Neural crest cell (in vitro differentiated cells): ENCODE results near the gene APBA1. TPM values are rescaled to one million over a fixed set of nuclear protein-coding genes. Genes with fewer than 3 reads are reported as not detected.
"Not testable (repeated sequence)": the region's sequence is repeated elsewhere in the genome, so short reads cannot be mapped to it uniquely, and the experiment has no call there.

Experiments used
- DNase-seq: peaks from one replicate; pipeline ENCODE4 v3.0.0; 2021; ENCODE audit warnings: low read depth, mixed read lengths, low spot score
- H3K27ac Mint-ChIP-seq: one replicate; pipeline ENCODE4 v1.8.0; 2021; ENCODE audit warnings: mild to moderate bottlenecking, mixed read lengths; ENCODE audit not compliant: unreplicated experiment
- H3K27me3 Mint-ChIP-seq: 2 replicates; pipeline ENCODE4 v1.8.0; 2021; ENCODE audit warnings: low read depth, mild to moderate bottlenecking, mixed read lengths
- H3K36me3 Mint-ChIP-seq: 2 replicates; pipeline ENCODE4 v1.8.0; 2021; ENCODE audit warnings: low read depth, mild to moderate bottlenecking, mixed read lengths
- H3K4me1 Mint-ChIP-seq: 2 replicates; pipeline ENCODE4 v1.8.0; 2021; ENCODE audit warnings: mixed read lengths
- H3K4me3 Mint-ChIP-seq: one replicate; pipeline ENCODE4 v1.8.0; 2021; ENCODE audit warnings: mild to moderate bottlenecking, mixed read lengths
- H3K9me3 Mint-ChIP-seq: 2 replicates; pipeline ENCODE4 v1.8.0; 2021; ENCODE audit warnings: mixed read lengths
- total RNA-seq: library from RNA; stranded (reverse); gene quantifications from 2 replicates; pipeline ENCODE4 v1.2.1, GENCODE V29; 2021
- TF ChIP-seq, protein P1 (sequence below): fragments of 200-600 bp; sonication (generic); conservative IDR thresholded peaks from 2 replicates; pipeline ENCODE4 v1.5.0; 2021; ENCODE audit warnings: antibody characterized with exemption, mild to moderate bottlenecking

The APBA1 gene
- total RNA-seq, 1 donor from 2014 or later = 3.7 TPM

- Mint-ChIP-seq H3K27ac (no peak overlapping the region), H3K36me3 (peaks cover 3% of the 10 kb centered on the region), H3K27me3 (no peaks in the 10 kb centered on the region), H3K4me3 (no peak overlapping the region), H3K9me3 (no peaks in the 10 kb centered on the region), H3K4me1 (peaks cover 26% of the 10 kb centered on the region)
- DNase-seq = no peak
- TF ChIP-seq, protein P1, sequence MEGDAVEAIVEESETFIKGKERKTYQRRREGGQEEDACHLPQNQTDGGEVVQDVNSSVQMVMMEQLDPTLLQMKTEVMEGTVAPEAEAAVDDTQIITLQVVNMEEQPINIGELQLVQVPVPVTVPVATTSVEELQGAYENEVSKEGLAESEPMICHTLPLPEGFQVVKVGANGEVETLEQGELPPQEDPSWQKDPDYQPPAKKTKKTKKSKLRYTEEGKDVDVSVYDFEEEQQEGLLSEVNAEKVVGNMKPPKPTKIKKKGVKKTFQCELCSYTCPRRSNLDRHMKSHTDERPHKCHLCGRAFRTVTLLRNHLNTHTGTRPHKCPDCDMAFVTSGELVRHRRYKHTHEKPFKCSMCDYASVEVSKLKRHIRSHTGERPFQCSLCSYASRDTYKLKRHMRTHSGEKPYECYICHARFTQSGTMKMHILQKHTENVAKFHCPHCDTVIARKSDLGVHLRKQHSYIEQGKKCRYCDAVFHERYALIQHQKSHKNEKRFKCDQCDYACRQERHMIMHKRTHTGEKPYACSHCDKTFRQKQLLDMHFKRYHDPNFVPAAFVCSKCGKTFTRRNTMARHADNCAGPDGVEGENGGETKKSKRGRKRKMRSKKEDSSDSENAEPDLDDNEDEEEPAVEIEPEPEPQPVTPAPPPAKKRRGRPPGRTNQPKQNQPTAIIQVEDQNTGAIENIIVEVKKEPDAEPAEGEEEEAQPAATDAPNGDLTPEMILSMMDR = no peak
Observed at GRCh38 chr9:69444791-69445190, 227.4 kb downstream of the APBA1 start.

- Mint-ChIP-seq H3K27me3 (no peaks in the 10 kb centered on the region), H3K9me3 (no peaks in the 10 kb centered on the region), H3K36me3 (peaks cover 7% of the 10 kb centered on the region), H3K4me3 (no peak overlapping the region), H3K4me1 (peaks cover 26% of the 10 kb centered on the region), H3K27ac (no peak overlapping the region)
- no peak for DNase-seq
- TF ChIP-seq, protein P1 = no peak
Observed at GRCh38 chr9:69444021-69444420, 228.2 kb downstream of the APBA1 start.

DNA sequence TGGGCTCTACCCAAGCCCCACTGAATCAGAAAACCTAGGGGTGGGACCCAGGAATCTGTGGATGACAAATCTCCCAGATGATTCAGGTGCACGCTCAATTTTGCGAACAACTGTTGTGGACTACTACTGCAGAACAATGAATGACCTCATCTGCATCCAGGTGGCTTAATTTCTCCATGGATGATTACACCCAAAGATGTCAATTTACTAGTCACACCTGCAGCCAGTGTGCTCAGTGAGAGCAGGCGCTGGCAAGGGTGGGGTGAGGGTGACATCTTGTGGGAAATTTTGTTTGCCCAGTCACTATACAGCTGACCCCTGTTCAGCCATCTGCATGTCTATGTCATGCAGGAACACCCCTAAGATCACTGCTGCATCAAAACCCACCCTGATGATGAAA lies 229.0 kb downstream of the APBA1 start:
- DNase-seq = no peak
- Mint-ChIP-seq H3K9me3 (no peaks in the 10 kb centered on the region), H3K27me3 (no peaks in the 10 kb centered on the region), H3K4me3 (no peak overlapping the region), H3K4me1 (peaks cover 26% of the 10 kb centered on the region), H3K27ac (no peak overlapping the region), H3K36me3 (peaks cover 7% of the 10 kb centered on the region)
- TF ChIP-seq, protein P1 = no peak

- Mint-ChIP-seq H3K27ac (no peak overlapping the region), H3K4me1 (peaks cover 22% of the 10 kb centered on the region), H3K36me3 (peaks cover 7% of the 10 kb centered on the region), H3K4me3 (no peak overlapping the region), H3K9me3 (no peaks in the 10 kb centered on the region), H3K27me3 (no peaks in the 10 kb centered on the region)
- TF ChIP-seq, protein P1 = no peak
- no peak for DNase-seq
Observed at GRCh38 chr9:69442486-69442885, 229.7 kb downstream of the APBA1 start.

DNA sequence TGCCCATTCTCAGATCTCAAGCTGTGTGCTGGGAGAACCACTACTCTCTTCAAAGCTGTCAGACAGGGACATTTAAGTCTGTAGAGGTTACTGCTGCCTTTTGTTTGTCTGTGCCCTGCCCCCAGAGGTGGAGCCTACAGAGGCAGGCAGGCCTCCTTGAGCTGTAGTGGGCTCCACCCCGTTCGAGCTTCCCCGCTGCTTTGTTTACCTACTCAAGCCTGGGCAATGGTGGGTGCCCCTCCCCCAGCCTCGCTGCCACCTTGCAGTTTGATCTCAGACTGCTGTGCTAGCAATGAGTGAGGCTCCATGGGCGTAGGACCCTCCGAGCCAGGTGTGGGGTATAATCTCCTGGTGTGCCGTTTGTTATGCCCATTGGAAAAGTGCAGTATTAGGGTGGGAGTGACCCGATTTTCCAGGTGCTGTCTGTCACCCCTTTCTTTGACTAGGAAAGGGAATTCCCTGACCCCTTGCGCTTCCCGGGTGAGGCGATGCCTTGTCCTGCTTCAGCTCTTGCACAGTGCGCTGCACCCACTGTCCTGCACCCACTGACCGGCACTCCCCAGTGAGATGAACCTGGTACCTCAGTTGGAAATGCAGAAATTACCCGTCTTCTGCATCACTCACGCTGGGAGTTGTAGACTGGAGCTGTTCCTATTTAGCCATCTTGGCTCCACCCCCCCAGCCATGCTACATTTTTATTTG lies 231.8 kb downstream of the APBA1 start:
- not testable (repeated sequence) for DNase-seq, H3K27me3 Mint-ChIP-seq, H3K9me3 Mint-ChIP-seq, H3K4me3 Mint-ChIP-seq, H3K27ac Mint-ChIP-seq, H3K36me3 Mint-ChIP-seq
- H3K4me1 Mint-ChIP-seq = peaks cover 13% of the 10 kb centered on the region

DNA sequence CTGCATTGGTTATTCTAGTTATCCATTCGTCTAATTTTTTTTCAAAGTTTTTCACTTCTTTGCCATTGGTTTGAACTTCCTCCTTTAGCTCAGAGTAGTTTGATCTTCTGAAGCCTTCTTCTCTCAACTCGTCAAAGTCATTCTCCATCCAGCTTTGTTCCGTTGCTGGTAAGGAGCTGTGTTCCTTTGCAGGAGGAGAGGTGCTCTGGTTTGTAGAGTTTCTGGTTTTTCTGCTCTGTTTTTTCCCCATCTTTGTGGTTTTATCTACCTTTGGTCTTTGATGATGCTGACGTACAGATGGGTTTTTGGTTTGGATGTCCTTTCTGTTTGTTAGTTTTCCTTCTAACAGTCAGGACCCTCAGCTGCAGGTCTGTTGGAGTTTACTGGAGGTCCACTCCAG lies 232.5 kb downstream of the APBA1 start:
- H3K4me3 Mint-ChIP-seq, H3K9me3 Mint-ChIP-seq, H3K36me3 Mint-ChIP-seq, H3K27me3 Mint-ChIP-seq, DNase-seq, H3K27ac Mint-ChIP-seq, H3K4me1 Mint-ChIP-seq: not testable (repeated sequence)
